HCT116 (cell line): Measurements from ENCODE around the gene E4F1. TPM values are rescaled to one million over a fixed set of nuclear protein-coding genes. Genes with fewer than 3 reads are reported as not detected.
"Not testable (repeated sequence)": the region's sequence is repeated elsewhere in the genome, so short reads cannot be mapped to it uniquely, and the experiment has no call there.

Source experiments
- ATAC-seq: fragments of 200-7000 bp; cut with Tn5 transposase; 2 replicates; pipeline ENCODE4 v1.9.1; 2020; ENCODE audit warnings: mild to moderate bottlenecking, moderate library complexity
- BruUV-seq: library from RNA; stranded (reverse); fragments of 400-500 nt; replicated peaks from 2 replicates; lab custom pipeline; 2021; lab: Mats Ljungman, UMichigan
- CTCF ChIA-PET: fragments of 300-600 bp; sonication (Branson Sonifier 250); formaldehyde crosslinking; loops from one replicate; lab custom pipeline; 2021; ENCODE audit warnings: antibody characterized with exemption; lab: Charles Lee
- POLR2A ChIA-PET: fragments of 300-600, 350-600 bp; sonication (Branson Sonifier 250); formaldehyde crosslinking; loops from one replicate; lab custom pipeline; 2021; ENCODE audit warnings: antibody characterized with exemption; lab: Charles Lee
- RAD21 ChIA-PET, 2 experiments: fragments of 300-600 bp; sonication (Branson Sonifier 250); formaldehyde crosslinking; loops; one replicate each; lab custom pipeline; 2023; ENCODE audit warnings: low total read pairs in 2 of 2; ENCODE audit not compliant: uncharacterized antibody in 2 of 2, unreplicated experiment in 2 of 2, low non-redundant PET in 1 of 2; lab: Charles Lee
- DNase-seq: peaks from one replicate; pipeline ENCODE4 v3.0.0-alpha.2; 2010; ENCODE audit warnings: low read depth, low spot score
- H2AFZ ChIP-seq: fragments of 200-600 bp; shearing (Covaris generic), sonication (generic); 2 replicates; pipeline ENCODE4 v1.6.1; 2017; ENCODE audit warnings: low read depth, mixed run types, mixed read lengths, antibody characterized with exemption, low read length; ENCODE audit not compliant: poor library complexity, severe bottlenecking
- H3K27ac ChIP-seq: 2 replicates; pipeline ENCODE4 v1.5.1; 2012; ENCODE audit warnings: low read depth, low read length
- H3K27me3 ChIP-seq: fragments of 200-600 bp; sonication (generic); 2 replicates; pipeline ENCODE4 v1.6.1; 2016; ENCODE audit warnings: mixed run types, low read length, mixed read lengths; ENCODE audit not compliant: insufficient read depth
- H3K36me3 ChIP-seq, 2 experiments: fragments of 200-500 bp in 1 of 2; fragments of 200-600 bp in 1 of 2; sonication (Bioruptor generic) in 1 of 2; sonication (generic) in 1 of 2; 2 replicates each; pipeline versions ENCODE4 v1.5.1 to v1.6.1; 2014 to 2016; ENCODE audit warnings: low read length in 2 of 2, inconsistent platforms in 1 of 2, mixed read lengths in 1 of 2, mixed run types in 1 of 2; ENCODE audit not compliant: insufficient read depth in 2 of 2, control insufficient read depth in 1 of 2
- H3K4me1 ChIP-seq, 2 experiments: fragments of 200-600 bp in 1 of 2; sonication (generic) in 1 of 2; 2 replicates each; pipeline versions ENCODE4 v1.5.1 to v1.6.1; 2012 to 2017; ENCODE audit warnings: low read length in 2 of 2, inconsistent platforms in 1 of 2, mild to moderate bottlenecking in 1 of 2, mixed read lengths in 1 of 2, mixed run types in 1 of 2, moderate library complexity in 1 of 2; ENCODE audit not compliant: insufficient read depth in 2 of 2, control insufficient read depth in 1 of 2
- H3K4me2 ChIP-seq: fragments of 200-600 bp; sonication (generic); 2 replicates; pipeline ENCODE4 v1.6.1; 2017; ENCODE audit warnings: mixed run types, low read length, mixed read lengths
- H3K4me3 ChIP-seq, 2 experiments: fragments of 200-600 bp in 1 of 2; sonication (generic) in 1 of 2; replicated peaks in 1 of 2; 2 replicates each; pipeline ENCODE4 v1.5.1; 2011 to 2016; ENCODE audit warnings: low read length in 2 of 2, control low read depth in 1 of 2, low read depth in 1 of 2, mild to moderate bottlenecking in 1 of 2, mixed read lengths in 1 of 2, mixed run types in 1 of 2
- H3K79me2 ChIP-seq: fragments of 200-600 bp; sonication (generic); 2 replicates; pipeline ENCODE4 v1.6.1; 2017; ENCODE audit warnings: mild to moderate bottlenecking, mixed run types, low read length, moderate library complexity, mixed read lengths; ENCODE audit not compliant: insufficient read depth
- H3K9ac ChIP-seq: fragments of 200-600 bp; sonication (generic); 2 replicates; pipeline ENCODE4 v1.6.1; 2016; ENCODE audit warnings: low read length, mixed read lengths
- H3K9me2 ChIP-seq: fragments of 200-600 bp; sonication (generic), shearing (Covaris generic); 2 replicates; pipeline ENCODE4 v1.6.1; 2017; ENCODE audit warnings: mixed run types, mild to moderate bottlenecking, moderate library complexity; ENCODE audit not compliant: insufficient read depth
- H3K9me3 ChIP-seq, 2 experiments: fragments of 200-500 bp in 1 of 2; fragments of 200-600 bp in 1 of 2; sonication (Bioruptor generic) in 1 of 2; sonication (generic) in 1 of 2; 2 replicates each; pipeline ENCODE4 v1.6.1; 2014 to 2017; ENCODE audit warnings: low read length in 2 of 2, mixed read lengths in 2 of 2, inconsistent platforms in 1 of 2, low read depth in 1 of 2, mild to moderate bottlenecking in 1 of 2, mixed run types in 1 of 2, moderate library complexity in 1 of 2; ENCODE audit not compliant: control insufficient read depth in 1 of 2, insufficient read depth in 1 of 2
- H4K20me1 ChIP-seq: fragments of 200-600 bp; sonication (generic), shearing (Covaris generic); 2 replicates; pipeline ENCODE4 v1.6.1; 2017; ENCODE audit warnings: mixed run types, mild to moderate bottlenecking, moderate library complexity; ENCODE audit not compliant: insufficient read depth
- ATF3 ChIP-seq: IDR thresholded peaks from 2 replicates; pipeline ENCODE4 v1.6.1; 2012
- CEBPB ChIP-seq: IDR thresholded peaks from 2 replicates; pipeline ENCODE4 v1.6.1; 2012; ENCODE audit warnings: low read depth
- ELF1 ChIP-seq: IDR thresholded peaks from 2 replicates; pipeline ENCODE4 v1.6.1; 2012; ENCODE audit warnings: low read depth, borderline replicate concordance
- EZH2phosphoT487 ChIP-seq: fragments of 200-600 bp; IDR thresholded peaks from 2 replicates; pipeline ENCODE4 v1.6.1; 2018; ENCODE audit warnings: antibody characterized with exemption, borderline replicate concordance
- FOSL1 ChIP-seq: IDR thresholded peaks from 2 replicates; pipeline ENCODE4 v1.6.1; 2012; ENCODE audit warnings: low read depth
- POLR2A ChIP-seq: IDR thresholded peaks from 2 replicates; pipeline ENCODE4 v1.7.0; 2011; ENCODE audit warnings: borderline replicate concordance; ENCODE audit not compliant: insufficient read depth, insufficient read length; ENCODE audit errors: extremely low read depth
- RAD21 ChIP-seq: IDR thresholded peaks from 2 replicates; pipeline ENCODE4 v1.6.1; 2012; ENCODE audit warnings: low read depth, mild to moderate bottlenecking
- SIN3A ChIP-seq: IDR thresholded peaks from 2 replicates; pipeline ENCODE4 v1.6.1; 2012; ENCODE audit warnings: low read depth
- SP1 ChIP-seq: IDR thresholded peaks from 2 replicates; pipeline ENCODE4 v1.6.1; 2012; ENCODE audit warnings: low read depth
- SRF ChIP-seq: IDR thresholded peaks from 2 replicates; pipeline ENCODE4 v1.6.1; 2012; ENCODE audit warnings: low read depth
- intact Hi-C: fragments of 100-400 bp; cut with micrococcal nuclease; formaldehyde crosslinking; loops from 2 replicates; pipeline ENCODE4 v1.10.0; 2022
- total RNA-seq: library from RNA; stranded (reverse); gene quantifications from one replicate; pipeline ENCODE4 v1.2.1, GENCODE V29; 2021; ENCODE audit not compliant: unreplicated experiment
- TF ChIP-seq, protein P1 (sequence below): IDR thresholded peaks from 2 replicates; pipeline ENCODE4 v1.6.1; 2011; ENCODE audit warnings: mild to moderate bottlenecking, low read length, moderate library complexity; ENCODE audit not compliant: insufficient replicate concordance; ENCODE audit errors: extremely low read depth

E4F1 gene
- total RNA-seq, 1 experiment from 2014 or later: 40.7 TPM

GRCh38 chr16:2260250-2260649 lies 36.9 kb downstream of the E4F1 start:
- H3K27me3 ChIP-seq: no peaks in the 10 kb centered on the region
- no peaks in the 10 kb centered on the region; a peak in 1 of 4 replicates for H3K4me1 ChIP-seq
- H3K9me3 ChIP-seq: no peaks in the 10 kb centered on the region
- no peak overlapping the region for H2AFZ ChIP-seq
- no peak overlapping the region for H3K9ac ChIP-seq
- H3K9me2 ChIP-seq: no peaks in the 10 kb centered on the region
- BruUV-seq: no TSS peak
- H3K4me2 ChIP-seq: no peak overlapping the region
- H3K4me3 ChIP-seq: no peak overlapping the region
- peaks cover 62 to 92% of the 10 kb centered on the region in 2 experiments for H3K36me3 ChIP-seq
- TF ChIP-seq CEBPB: no peak
- TF ChIP-seq, protein P1, sequence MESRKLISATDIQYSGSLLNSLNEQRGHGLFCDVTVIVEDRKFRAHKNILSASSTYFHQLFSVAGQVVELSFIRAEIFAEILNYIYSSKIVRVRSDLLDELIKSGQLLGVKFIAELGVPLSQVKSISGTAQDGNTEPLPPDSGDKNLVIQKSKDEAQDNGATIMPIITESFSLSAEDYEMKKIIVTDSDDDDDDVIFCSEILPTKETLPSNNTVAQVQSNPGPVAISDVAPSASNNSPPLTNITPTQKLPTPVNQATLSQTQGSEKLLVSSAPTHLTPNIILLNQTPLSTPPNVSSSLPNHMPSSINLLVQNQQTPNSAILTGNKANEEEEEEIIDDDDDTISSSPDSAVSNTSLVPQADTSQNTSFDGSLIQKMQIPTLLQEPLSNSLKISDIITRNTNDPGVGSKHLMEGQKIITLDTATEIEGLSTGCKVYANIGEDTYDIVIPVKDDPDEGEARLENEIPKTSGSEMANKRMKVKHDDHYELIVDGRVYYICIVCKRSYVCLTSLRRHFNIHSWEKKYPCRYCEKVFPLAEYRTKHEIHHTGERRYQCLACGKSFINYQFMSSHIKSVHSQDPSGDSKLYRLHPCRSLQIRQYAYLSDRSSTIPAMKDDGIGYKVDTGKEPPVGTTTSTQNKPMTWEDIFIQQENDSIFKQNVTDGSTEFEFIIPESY: no peak
- no peak for TF ChIP-seq FOSL1
- no peak for TF ChIP-seq EZH2phosphoT487
- TF ChIP-seq SRF: no peak
- no peak for TF ChIP-seq ATF3
- TF ChIP-seq SP1: no peak
- no peak for TF ChIP-seq ELF1
- TF ChIP-seq SIN3A: no peak
- TF ChIP-seq RAD21: no peak
- no peak for TF ChIP-seq POLR2A
- intact Hi-C loops: loop anchor here (10.0 kb wide), 2 partner anchors 165 to 245 kb away; partner anchors contain the start of gene CCNF
- peaks cover 28% of the 10 kb centered on the region; the same call in 1 of the 2 replicates for H4K20me1 ChIP-seq
- ChIA-PET CTCF (no interaction called here), POLR2A (no interaction called here), RAD21 (no interaction called here)
- no peak overlapping the region for H3K27ac ChIP-seq
- DNase-seq (no peak), ATAC-seq (no peak)
- H3K79me2 ChIP-seq: peaks cover 100% of the 10 kb centered on the region

GRCh38 chr16:2263026-2263425 lies 39.6 kb downstream of the E4F1 start:
- H3K9ac ChIP-seq, CTCF ChIA-PET, BruUV-seq, H3K27ac ChIP-seq, DNase-seq, H2AFZ ChIP-seq, RAD21 ChIA-PET, H3K27me3 ChIP-seq, H3K9me3 ChIP-seq, H3K4me2 ChIP-seq, H3K9me2 ChIP-seq, H3K4me1 ChIP-seq, H3K4me3 ChIP-seq, ATAC-seq: not testable (repeated sequence)
- Histone ChIP-seq H4K20me1 (peaks cover 34% of the 10 kb centered on the region; the same call in 1 of the 2 replicates), H3K36me3 (peaks cover 40 to 70% of the 10 kb centered on the region in 2 experiments), H3K79me2 (peaks cover 98% of the 10 kb centered on the region)
- POLR2A ChIA-PET: interaction anchor here (0.6 to 2.8 kb wide), 4 partner anchors 9 to 275 kb away, joined by 3 to 9 read pairs (median 6); partner anchors contain the start of genes ECI1, PDPK1 and TEDC2
- intact Hi-C loops: loop anchor here (10.0 kb wide), 2 partner anchors 162 to 242 kb away; partner anchors contain the start of gene CCNF

GRCh38 chr16:2266887-2267286 lies 43.5 kb downstream of the E4F1 start:
- POLR2A ChIA-PET: not testable (repeated sequence)
- H3K36me3 ChIP-seq: peaks cover 15 to 39% of the 10 kb centered on the region in 2 experiments
- H3K9ac ChIP-seq: peak overlapping the region; percentile 94

More at GRCh38 chr16:2266887-2267286, 43.5 kb downstream of the E4F1 start:
- Histone ChIP-seq H3K27ac (peak overlapping the region; percentile 91), H3K79me2 (peaks cover 66% of the 10 kb centered on the region), H3K4me1 (peaks cover 15 to 21% of the 10 kb centered on the region in 2 experiments; a peak in 3 of 4 replicates), H3K4me3 (peak overlapping the region; percentile 81 to 90), H4K20me1 (peaks cover 34% of the 10 kb centered on the region; the same call in 1 of the 2 replicates), H3K4me2 (peak overlapping the region; percentile 94)
- ATAC-seq, H3K27me3 ChIP-seq, CTCF ChIA-PET, RAD21 ChIA-PET, DNase-seq, H2AFZ ChIP-seq, H3K9me3 ChIP-seq, H3K9me2 ChIP-seq: not testable (repeated sequence)
- TSS peak; percentile 54 for BruUV-seq
- intact Hi-C loops: loop anchor here (10.0 kb wide), 2 partner anchors 158 to 238 kb away; partner anchors contain the start of gene CCNF
